HepG2 (cell line): Measurements from ENCODE around the gene RNF38. TPM values are rescaled to one million over a fixed set of nuclear protein-coding genes. Genes with fewer than 3 reads are reported as not detected.
A peak's percentile ranks its signal among the peaks of the same experiment; 100 is the strongest.
"Not testable (repeated sequence)": the region's sequence is repeated elsewhere in the genome, so short reads cannot be mapped to it uniquely, and the experiment has no call there.

Experiments used
- ATAC-seq: fragments of 200-7000 bp; cut with Tn5 transposase; 3 replicates; pipeline ENCODE4 v1.9.1; 2020; ENCODE audit warnings: mild to moderate bottlenecking, moderate library complexity
- BruUV-seq: library from RNA; stranded (reverse); fragments of 400-500 nt; replicated peaks from 2 replicates; lab custom pipeline; 2021; lab: Mats Ljungman, UMichigan
- CTCF ChIA-PET: fragments of 300-600 bp; formaldehyde crosslinking; extraction: SDS; loops from one replicate; lab custom pipeline; 2021; ENCODE audit warnings: low total read pairs, inconsistent platforms, low intra/inter-chr PET ratio; lab: Yijun Ruan, JAX
- POLR2A ChIA-PET: fragments of 350-600 bp; sonication (Branson Sonifier 250); formaldehyde crosslinking; loops from one replicate; lab custom pipeline; 2020; ENCODE audit warnings: antibody characterized with exemption, inconsistent platforms; lab: Yijun Ruan, JAX
- DNase-seq: peaks from one replicate; pipeline ENCODE4 v3.0.0-alpha.2; 2015; ENCODE audit warnings: low spot score
- FAIRE-seq: peaks from 3 replicates; lab custom pipeline; 2011; peaks lifted over from hg19 to GRCh38; lab: Jason Lieb, UNC
- H2AFZ ChIP-seq: one replicate; pipeline ENCODE4 v1.6.1; 2011; ENCODE audit warnings: low read length, inconsistent platforms
- H3K27ac ChIP-seq: fragments of 300-600 bp; 3 replicates; pipeline ENCODE4 v1.8.0; 2011; ENCODE audit warnings: mixed run types, mild to moderate bottlenecking, mixed read lengths, low read length, inconsistent platforms; ENCODE audit not compliant: insufficient read depth; ENCODE audit errors: extremely low read length
- H3K27me3 ChIP-seq, 2 experiments: fragments of 200-600 bp in 1 of 2; 2 replicates in 1 of 2; 3 replicates in 1 of 2; pipeline versions ENCODE4 v1.6.0 to v1.8.0; 2011; ENCODE audit warnings: low read length in 2 of 2, mild to moderate bottlenecking in 2 of 2, moderate library complexity in 2 of 2, inconsistent platforms in 1 of 2; ENCODE audit not compliant: insufficient read depth in 2 of 2, control insufficient read depth in 1 of 2
- H3K36me3 ChIP-seq, 2 experiments: fragments of 200-600 bp in 1 of 2; replicated peaks in 1 of 2; 2 replicates in 1 of 2; 3 replicates in 1 of 2; pipeline versions ENCODE4 v1.5.1 to v1.8.0; 2011; ENCODE audit warnings: low read length in 2 of 2, inconsistent platforms in 1 of 2; ENCODE audit not compliant: insufficient read depth in 2 of 2, control insufficient read depth in 1 of 2
- H3K4me1 ChIP-seq: 2 replicates; pipeline ENCODE4 v1.5.1; 2012; ENCODE audit warnings: low read length, inconsistent platforms; ENCODE audit not compliant: insufficient read depth
- H3K4me2 ChIP-seq: 2 replicates; pipeline ENCODE4 v1.6.0; 2011; ENCODE audit warnings: low read depth, low read length, inconsistent platforms
- H3K4me3 ChIP-seq, 3 experiments: fragments of 200-600 bp in 1 of 3; sonication (generic), shearing (Covaris generic) in 1 of 3; replicated peaks in 1 of 3; 2 replicates each; pipeline ENCODE4 v1.5.1; 2011 to 2016; ENCODE audit warnings: low read length in 3 of 3, inconsistent platforms in 2 of 3, low read depth in 2 of 3, mild to moderate bottlenecking in 2 of 3, control low read depth in 1 of 3, mixed read lengths in 1 of 3; ENCODE audit not compliant: insufficient read depth in 1 of 3
- H3K79me2 ChIP-seq: one replicate; pipeline ENCODE4 v1.6.1; 2011; ENCODE audit warnings: low read length, inconsistent platforms; ENCODE audit not compliant: insufficient read depth
- H3K9ac ChIP-seq: 2 replicates; pipeline ENCODE4 v1.6.0; 2011; ENCODE audit warnings: mild to moderate bottlenecking, low read depth, low read length, inconsistent platforms; ENCODE audit not compliant: insufficient read depth
- H3K9me3 ChIP-seq: 2 replicates; pipeline ENCODE4 v1.5.1; 2012; ENCODE audit warnings: mild to moderate bottlenecking, low read length
- H4K20me1 ChIP-seq: 2 replicates; pipeline ENCODE4 v1.6.0; 2011; ENCODE audit warnings: inconsistent platforms, mild to moderate bottlenecking, low read length, moderate library complexity; ENCODE audit not compliant: insufficient read depth
- MTF2 ChIP-seq: sonication (generic); formaldehyde crosslinking; IDR thresholded peaks from 2 replicates; pipeline ENCODE4 v1.5.0; 2020; ENCODE audit warnings: missing genetic modification reagents, borderline replicate concordance
- NR1H2 ChIP-seq: sonication (generic); formaldehyde crosslinking; IDR thresholded peaks from 2 replicates; pipeline ENCODE4 v1.8.1; 2022; ENCODE audit warnings: low read depth, missing genetic modification reagents, borderline replicate concordance
- WGBS: methylation state at CpG from one replicate; pipeline ENCODE4 v1.1.6; 2017; ENCODE audit warnings: low lambda C conversion rate; 5-methylcytosine and 5-hydroxymethylcytosine counted together
- in situ Hi-C: cut with HindIII; loops from 2 replicates; pipeline ENCODE4 v1.10.0; 2017; ENCODE audit warnings: low pct_unique_long_range_greater_than_20kb; ENCODE audit not compliant: extremely low pct_ligation_motif_present
- intact Hi-C: fragments of 100-400 bp; cut with micrococcal nuclease; formaldehyde crosslinking; loops from one replicate; pipeline ENCODE4 v1.10.0; 2022; ENCODE audit not compliant: unreplicated experiment
- polyA plus RNA-seq, 8 experiments: library from polyadenylated mRNA; depleted of rRNA in 3 of 8; stranded (reverse) in 7 of 8; unstranded in 1 of 8; fragments of >200 nt; fragmentation: Illumina TruSeq in 4 of 8; extraction: Trizol in 4 of 8; gene quantifications; 2 replicates each; pipeline versions ENCODE4 v1.2.1 to v1.2.3, GENCODE V29; 2011 to 2016; ENCODE audit warnings: low read depth in 4 of 8, missing spikeins in 1 of 8, mixed read lengths in 1 of 8; ENCODE audit not compliant: insufficient read depth in 1 of 8
- total RNA-seq, 5 experiments: library from RNA; depleted of rRNA; stranded (reverse); fragments of >200 nt; fragmentation: Illumina TruSeq; extraction: Trizol; gene quantifications; 2 replicates each; pipeline ENCODE4 v1.2.3, GENCODE V29; 2016; ENCODE audit warnings: low read depth in 1 of 5
- TF ChIP-seq, protein P1 (sequence below), 2 experiments: fragments of 450-650 bp in 1 of 2; sonication (generic) in 1 of 2; formaldehyde crosslinking in 1 of 2; IDR thresholded peaks; 2 replicates each; pipeline versions ENCODE4 v1.6.1 to v1.8.0; 2016 to 2022; ENCODE audit warnings: antibody characterized with exemption in 1 of 2, mild to moderate bottlenecking in 1 of 2, missing genetic modification reagents in 1 of 2

Gene RNF38
- total and polyA plus RNA-seq, 2 of the 13 experiments (the other 11 are each of a cell fraction or from before 2014, with no cell fraction given) = 9.1 to 32.1 TPM

DNA sequence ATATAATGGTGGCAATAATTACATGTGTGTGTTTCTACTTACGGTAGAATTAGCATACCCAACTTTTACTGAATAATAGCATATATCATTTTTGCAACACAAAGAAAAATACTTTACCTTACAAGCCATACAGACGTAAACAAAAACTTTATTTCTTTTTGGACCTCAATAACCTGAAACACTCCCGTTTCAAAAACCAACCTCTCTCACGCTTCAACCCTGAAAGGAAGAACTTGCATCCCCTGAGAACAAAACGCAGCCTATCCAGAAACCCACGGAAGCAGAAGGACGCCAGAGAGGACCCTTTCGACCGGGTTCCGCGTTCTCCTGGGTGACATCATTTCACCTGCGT is at the start of gene RNF38 (continued):
- TF ChIP-seq, protein P1, sequence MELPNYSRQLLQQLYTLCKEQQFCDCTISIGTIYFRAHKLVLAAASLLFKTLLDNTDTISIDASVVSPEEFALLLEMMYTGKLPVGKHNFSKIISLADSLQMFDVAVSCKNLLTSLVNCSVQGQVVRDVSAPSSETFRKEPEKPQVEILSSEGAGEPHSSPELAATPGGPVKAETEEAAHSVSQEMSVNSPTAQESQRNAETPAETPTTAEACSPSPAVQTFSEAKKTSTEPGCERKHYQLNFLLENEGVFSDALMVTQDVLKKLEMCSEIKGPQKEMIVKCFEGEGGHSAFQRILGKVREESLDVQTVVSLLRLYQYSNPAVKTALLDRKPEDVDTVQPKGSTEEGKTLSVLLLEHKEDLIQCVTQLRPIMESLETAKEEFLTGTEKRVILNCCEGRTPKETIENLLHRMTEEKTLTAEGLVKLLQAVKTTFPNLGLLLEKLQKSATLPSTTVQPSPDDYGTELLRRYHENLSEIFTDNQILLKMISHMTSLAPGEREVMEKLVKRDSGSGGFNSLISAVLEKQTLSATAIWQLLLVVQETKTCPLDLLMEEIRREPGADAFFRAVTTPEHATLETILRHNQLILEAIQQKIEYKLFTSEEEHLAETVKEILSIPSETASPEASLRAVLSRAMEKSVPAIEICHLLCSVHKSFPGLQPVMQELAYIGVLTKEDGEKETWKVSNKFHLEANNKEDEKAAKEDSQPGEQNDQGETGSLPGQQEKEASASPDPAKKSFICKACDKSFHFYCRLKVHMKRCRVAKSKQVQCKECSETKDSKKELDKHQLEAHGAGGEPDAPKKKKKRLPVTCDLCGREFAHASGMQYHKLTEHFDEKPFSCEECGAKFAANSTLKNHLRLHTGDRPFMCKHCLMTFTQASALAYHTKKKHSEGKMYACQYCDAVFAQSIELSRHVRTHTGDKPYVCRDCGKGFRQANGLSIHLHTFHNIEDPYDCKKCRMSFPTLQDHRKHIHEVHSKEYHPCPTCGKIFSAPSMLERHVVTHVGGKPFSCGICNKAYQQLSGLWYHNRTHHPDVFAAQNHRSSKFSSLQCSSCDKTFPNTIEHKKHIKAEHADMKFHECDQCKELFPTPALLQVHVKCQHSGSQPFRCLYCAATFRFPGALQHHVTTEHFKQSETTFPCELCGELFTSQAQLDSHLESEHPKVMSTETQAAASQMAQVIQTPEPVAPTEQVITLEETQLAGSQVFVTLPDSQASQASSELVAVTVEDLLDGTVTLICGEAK (IDR thresholded peaks at IDR 0.05) = no peak
- TF ChIP-seq, protein P1 (CRISPR knock-in tag; IDR thresholded peaks at IDR 0.05) = 0 out of 2 replicates have a peak, but pooled peaks have one; percentile 54
- TF ChIP-seq NR1H2 (no peak), MTF2 (0 out of 2 replicates have a peak, but pooled peaks have one; percentile 9)

DNA sequence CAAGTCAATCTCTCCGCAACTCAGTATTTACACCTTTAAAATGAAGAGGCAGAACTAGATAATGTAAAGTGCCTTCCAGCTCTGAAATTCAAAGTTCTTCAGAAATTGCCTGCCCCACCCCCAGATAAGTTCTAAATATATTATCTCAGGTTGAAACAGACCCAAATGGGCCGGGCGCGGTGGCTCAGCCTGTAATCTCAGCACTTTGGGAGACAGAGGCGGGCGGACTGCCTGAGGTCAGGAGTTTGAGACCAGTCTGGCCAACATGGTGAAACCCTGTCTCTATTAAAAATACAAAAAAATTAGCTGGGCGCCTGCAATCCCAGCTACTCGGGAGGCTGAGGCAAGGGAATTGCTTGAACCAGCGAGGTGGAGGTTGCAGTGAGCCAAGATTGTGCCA is 48.5 kb upstream of the RNF38 start:
- H3K9me3 ChIP-seq, intact Hi-C loops, H3K9ac ChIP-seq, ATAC-seq, H3K27ac ChIP-seq, BruUV-seq, FAIRE-seq, H3K27me3 ChIP-seq, H3K4me2 ChIP-seq, H3K4me3 ChIP-seq, POLR2A ChIA-PET, H2AFZ ChIP-seq, DNase-seq, H3K79me2 ChIP-seq, H3K36me3 ChIP-seq, H4K20me1 ChIP-seq: not testable (repeated sequence)
- peaks cover 14% of the 10 kb centered on the region for H3K4me1 ChIP-seq
- CTCF ChIA-PET = interaction anchor here (4.2 kb wide), 1 partner anchor 42 kb away, joined by 106 read pairs; no protein-coding TSS in a partner anchor
- 95% methylated on average over 9 of the region's 9 CpGs for WGBS
- in situ Hi-C loops = loop anchor here (5.0 kb wide), 1 partner anchor 41 kb away; no protein-coding TSS in a partner anchor
